ENCODE results near the gene ITPRID1.

DNA sequence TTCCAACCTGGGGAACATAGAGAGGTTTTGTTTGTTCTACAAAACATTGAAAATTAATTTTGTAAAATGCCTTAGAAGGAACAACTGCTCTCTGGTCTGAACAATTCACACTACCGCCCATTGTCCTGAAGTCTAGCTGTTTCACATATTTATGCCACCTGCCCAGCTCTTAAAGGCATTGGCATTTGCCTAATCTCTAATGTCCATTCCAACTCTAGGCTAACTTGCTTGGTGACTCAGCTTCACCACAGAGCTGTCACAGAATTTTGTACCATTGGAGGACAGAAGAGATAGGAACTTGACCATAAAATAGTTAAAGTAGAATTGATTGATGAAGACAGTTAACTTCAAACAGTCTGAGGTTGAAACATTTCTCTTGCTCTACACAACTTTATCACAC lies 119.6 kb downstream of the ITPRID1 start:
- TF ChIP-seq TCF12 (IDR thresholded peaks at IDR 0.05; ENCODE audit: low read depth) (no peak), TAF1 (IDR thresholded peaks at IDR 0.05; ENCODE audit: low read depth) (no peak), YY1 (IDR thresholded peaks at IDR 0.05; ENCODE audit: low read depth) (no peak), EP300 (IDR thresholded peaks at IDR 0.05; ENCODE audit: borderline replicate concordance) (no peak), RAD21 (IDR thresholded peaks at IDR 0.05; ENCODE audit: low read depth) (no peak), CEBPB (IDR thresholded peaks at IDR 0.05) (no peak), NFIC (IDR thresholded peaks at IDR 0.05) (no peak), EGR1 (IDR thresholded peaks at IDR 0.05) (no peak), FOXM1 (IDR thresholded peaks at IDR 0.05; ENCODE audit: borderline replicate concordance, low read depth) (no peak)
- TF ChIP-seq, protein P1, sequence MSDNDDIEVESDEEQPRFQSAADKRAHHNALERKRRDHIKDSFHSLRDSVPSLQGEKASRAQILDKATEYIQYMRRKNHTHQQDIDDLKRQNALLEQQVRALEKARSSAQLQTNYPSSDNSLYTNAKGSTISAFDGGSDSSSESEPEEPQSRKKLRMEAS (IDR thresholded peaks at IDR 0.05), result no peak
- TF ChIP-seq, protein P2, sequence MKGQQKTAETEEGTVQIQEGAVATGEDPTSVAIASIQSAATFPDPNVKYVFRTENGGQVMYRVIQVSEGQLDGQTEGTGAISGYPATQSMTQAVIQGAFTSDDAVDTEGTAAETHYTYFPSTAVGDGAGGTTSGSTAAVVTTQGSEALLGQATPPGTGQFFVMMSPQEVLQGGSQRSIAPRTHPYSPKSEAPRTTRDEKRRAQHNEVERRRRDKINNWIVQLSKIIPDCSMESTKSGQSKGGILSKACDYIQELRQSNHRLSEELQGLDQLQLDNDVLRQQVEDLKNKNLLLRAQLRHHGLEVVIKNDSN (IDR thresholded peaks at IDR 0.05), result no peak
- TF ChIP-seq, protein P3, sequence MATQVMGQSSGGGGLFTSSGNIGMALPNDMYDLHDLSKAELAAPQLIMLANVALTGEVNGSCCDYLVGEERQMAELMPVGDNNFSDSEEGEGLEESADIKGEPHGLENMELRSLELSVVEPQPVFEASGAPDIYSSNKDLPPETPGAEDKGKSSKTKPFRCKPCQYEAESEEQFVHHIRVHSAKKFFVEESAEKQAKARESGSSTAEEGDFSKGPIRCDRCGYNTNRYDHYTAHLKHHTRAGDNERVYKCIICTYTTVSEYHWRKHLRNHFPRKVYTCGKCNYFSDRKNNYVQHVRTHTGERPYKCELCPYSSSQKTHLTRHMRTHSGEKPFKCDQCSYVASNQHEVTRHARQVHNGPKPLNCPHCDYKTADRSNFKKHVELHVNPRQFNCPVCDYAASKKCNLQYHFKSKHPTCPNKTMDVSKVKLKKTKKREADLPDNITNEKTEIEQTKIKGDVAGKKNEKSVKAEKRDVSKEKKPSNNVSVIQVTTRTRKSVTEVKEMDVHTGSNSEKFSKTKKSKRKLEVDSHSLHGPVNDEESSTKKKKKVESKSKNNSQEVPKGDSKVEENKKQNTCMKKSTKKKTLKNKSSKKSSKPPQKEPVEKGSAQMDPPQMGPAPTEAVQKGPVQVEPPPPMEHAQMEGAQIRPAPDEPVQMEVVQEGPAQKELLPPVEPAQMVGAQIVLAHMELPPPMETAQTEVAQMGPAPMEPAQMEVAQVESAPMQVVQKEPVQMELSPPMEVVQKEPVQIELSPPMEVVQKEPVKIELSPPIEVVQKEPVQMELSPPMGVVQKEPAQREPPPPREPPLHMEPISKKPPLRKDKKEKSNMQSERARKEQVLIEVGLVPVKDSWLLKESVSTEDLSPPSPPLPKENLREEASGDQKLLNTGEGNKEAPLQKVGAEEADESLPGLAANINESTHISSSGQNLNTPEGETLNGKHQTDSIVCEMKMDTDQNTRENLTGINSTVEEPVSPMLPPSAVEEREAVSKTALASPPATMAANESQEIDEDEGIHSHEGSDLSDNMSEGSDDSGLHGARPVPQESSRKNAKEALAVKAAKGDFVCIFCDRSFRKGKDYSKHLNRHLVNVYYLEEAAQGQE (IDR thresholded peaks at IDR 0.05; ENCODE audit: low read depth), result no peak
